ENCODE data around the gene KCNQ2.
A peak's percentile ranks its signal among the peaks of the same experiment; 100 is the strongest.
"Not testable (repeated sequence)": the region's sequence is repeated elsewhere in the genome, so short reads cannot be mapped to it uniquely, and the experiment has no call there.

The KCNQ2 gene

GRCh38 chr20:63384336-63384735 lies 88.1 kb downstream of the KCNQ2 start:
- Mint-ChIP-seq H3K4me1 (no peaks in the 10 kb centered on the region), H3K9me3 (peaks cover 13% of the 10 kb centered on the region), H3K27ac (no peak overlapping the region), H3K27me3 (peaks cover 8% of the 10 kb centered on the region), H3K4me3 (no peak overlapping the region), H3K36me3 (peaks cover 2% of the 10 kb centered on the region)
- ATAC-seq (ENCODE audit: low read depth), result no peak
- DNase-seq (ENCODE audit: low spot score in 2 of 2), result no peak

DNA sequence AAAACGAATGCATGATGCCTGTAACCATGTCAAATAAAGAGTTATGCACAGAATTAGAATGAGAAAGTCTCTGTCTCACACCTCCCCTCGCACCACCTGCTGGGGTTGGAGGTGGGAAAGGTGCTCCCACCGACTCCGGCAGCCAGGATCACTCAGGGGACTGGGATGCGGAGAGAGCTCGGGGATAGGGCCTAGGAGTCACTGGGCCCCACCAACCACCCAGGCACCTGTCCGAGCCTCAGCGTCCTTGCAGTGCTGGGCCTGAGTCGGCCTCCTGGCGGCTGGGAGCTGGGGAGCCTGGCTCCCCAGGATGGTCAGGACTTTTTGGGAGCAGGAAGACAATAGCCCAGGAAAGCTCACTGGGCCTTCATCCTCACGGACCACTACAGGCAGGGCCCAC lies 88.9 kb downstream of the KCNQ2 start:
- ATAC-seq (ENCODE audit: low read depth) (no peak), DNase-seq (ENCODE audit: low spot score in 2 of 2) (no peak)
- no peak overlapping the region for H3K4me3 Mint-ChIP-seq
- peaks cover 2% of the 10 kb centered on the region for H3K36me3 Mint-ChIP-seq
- H3K4me1 Mint-ChIP-seq, result no peaks in the 10 kb centered on the region
- H3K27ac Mint-ChIP-seq, result no peak overlapping the region
- H3K27me3 Mint-ChIP-seq, result peaks cover 13% of the 10 kb centered on the region
- peaks cover 13% of the 10 kb centered on the region for H3K9me3 Mint-ChIP-seq

DNA sequence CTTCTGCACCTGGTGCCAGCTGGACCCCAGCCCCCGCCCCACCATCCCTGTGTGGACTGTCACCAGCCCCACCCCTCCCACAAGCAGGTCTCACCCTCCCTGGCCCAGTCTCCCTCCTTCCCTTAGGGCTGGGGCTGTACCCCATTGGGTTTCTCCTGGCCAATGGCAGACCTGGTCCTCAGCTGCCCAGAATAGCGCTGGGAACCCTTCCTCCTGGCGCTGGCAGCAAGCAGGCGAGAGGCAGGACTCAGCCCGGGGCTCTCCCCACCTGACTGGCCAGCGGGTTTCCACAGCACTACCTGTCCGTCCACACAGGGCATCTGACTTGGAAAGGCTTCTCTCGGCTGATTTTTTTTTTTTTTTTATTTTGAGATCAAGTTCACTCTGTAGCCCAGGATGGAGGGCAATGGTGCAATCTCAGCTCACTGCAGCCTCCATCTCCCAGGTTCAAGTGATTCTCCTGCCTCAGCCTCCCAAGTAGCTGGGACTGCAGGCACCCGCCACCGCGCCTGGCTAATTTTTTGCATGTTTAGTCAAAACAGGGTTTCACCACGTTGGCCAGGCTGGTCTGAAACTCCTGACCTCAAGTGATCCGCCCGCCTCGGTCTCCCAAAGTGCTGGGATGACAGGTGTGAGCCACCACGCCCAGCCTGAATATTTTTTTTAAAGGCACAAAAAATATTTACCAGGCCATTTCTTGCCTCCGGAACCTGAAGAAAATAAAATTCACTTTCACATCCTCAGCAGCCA lies 89.7 kb downstream of the KCNQ2 start:
- peaks cover 10% of the 10 kb centered on the region for H3K27me3 Mint-ChIP-seq
- H3K27ac Mint-ChIP-seq, result no peak overlapping the region
- ATAC-seq (ENCODE audit: low read depth) (no peak), DNase-seq (ENCODE audit: low spot score in 2 of 2) (no peak)
- no peaks in the 10 kb centered on the region for H3K4me1 Mint-ChIP-seq
- peaks cover 9% of the 10 kb centered on the region for H3K9me3 Mint-ChIP-seq
- H3K4me3 Mint-ChIP-seq, result no peak overlapping the region
- peaks cover 2% of the 10 kb centered on the region for H3K36me3 Mint-ChIP-seq

- H3K4me3 Mint-ChIP-seq, result no peak overlapping the region
- H3K9me3 Mint-ChIP-seq, result peaks cover 6% of the 10 kb centered on the region
- no peak overlapping the region for H3K27ac Mint-ChIP-seq
- ATAC-seq (ENCODE audit: low read depth) (no peak), DNase-seq (ENCODE audit: low spot score in 2 of 2) (peak; percentile 28 to 52)
- peaks cover 14% of the 10 kb centered on the region for H3K27me3 Mint-ChIP-seq
- no peaks in the 10 kb centered on the region for H3K4me1 Mint-ChIP-seq
- H3K36me3 Mint-ChIP-seq, result peaks cover 2% of the 10 kb centered on the region
Measured at GRCh38 chr20:63381781-63382431, 90.5 kb downstream of the KCNQ2 start.

DNA sequence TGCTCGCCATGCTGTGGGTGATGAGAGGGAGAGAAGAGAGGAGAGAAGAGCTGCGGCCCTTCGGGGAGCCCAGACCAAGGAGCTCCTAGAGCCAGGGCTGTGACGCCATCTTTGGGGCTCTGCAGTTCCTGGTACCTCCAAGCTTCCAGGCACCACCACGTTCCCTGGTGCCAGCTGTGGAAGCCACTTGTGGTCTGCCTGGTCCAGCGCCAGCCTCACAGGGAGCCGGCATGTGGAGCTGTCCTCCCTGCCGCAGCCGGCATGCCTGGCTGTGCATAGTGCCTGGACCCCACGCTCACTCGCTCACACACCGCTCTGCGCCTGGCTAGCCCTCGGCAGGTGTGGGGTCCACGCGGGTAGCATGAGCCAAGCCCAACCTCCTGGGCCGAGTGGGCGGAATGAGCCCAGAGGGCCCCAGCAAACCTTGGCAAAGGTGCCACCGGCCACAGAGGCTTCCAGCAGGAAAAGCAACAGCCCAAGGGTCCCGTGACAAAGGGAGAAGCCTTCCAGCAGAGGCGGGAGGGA lies 92.0 kb downstream of the KCNQ2 start:
- no peak overlapping the region for H3K27ac Mint-ChIP-seq
- no peak overlapping the region for H3K4me3 Mint-ChIP-seq
- DNase-seq (ENCODE audit: low spot score in 2 of 2) (no peak), ATAC-seq (ENCODE audit: low read depth) (no peak)
- peaks cover 17% of the 10 kb centered on the region for H3K27me3 Mint-ChIP-seq
- H3K4me1 Mint-ChIP-seq, result no peaks in the 10 kb centered on the region
- H3K36me3 Mint-ChIP-seq, result peaks cover 2% of the 10 kb centered on the region
- peaks cover 2% of the 10 kb centered on the region for H3K9me3 Mint-ChIP-seq

GRCh38 chr20:63379872-63380271 lies 92.6 kb downstream of the KCNQ2 start:
- not testable (repeated sequence) for H3K27ac Mint-ChIP-seq; H3K36me3 Mint-ChIP-seq; H3K9me3 Mint-ChIP-seq; ATAC-seq (ENCODE audit: low read depth); H3K4me1 Mint-ChIP-seq; H3K4me3 Mint-ChIP-seq; DNase-seq (ENCODE audit: low spot score in 2 of 2)
- H3K27me3 Mint-ChIP-seq, result peaks cover 17% of the 10 kb centered on the region

DNA sequence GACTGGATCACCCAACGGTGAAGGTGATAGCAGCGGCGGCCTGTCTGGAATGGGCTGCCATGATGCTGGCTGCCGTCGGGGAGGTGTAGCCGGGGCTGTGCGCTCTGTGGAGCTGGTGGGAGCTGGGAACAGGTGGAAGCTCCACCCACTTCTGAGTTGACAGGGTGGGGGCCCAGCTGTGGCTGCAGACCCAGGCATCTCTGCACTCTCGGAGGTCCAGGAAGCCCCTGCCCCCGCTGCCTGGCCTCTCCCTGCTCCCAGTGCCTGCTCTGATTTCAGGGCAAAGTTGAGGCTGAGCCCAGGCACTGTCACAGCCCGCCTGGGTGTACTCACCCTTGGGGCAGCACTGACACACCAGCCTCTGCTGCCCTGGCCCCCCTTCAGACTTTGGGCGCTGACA lies 93.2 kb downstream of the KCNQ2 start:
- no peaks in the 10 kb centered on the region for H3K36me3 Mint-ChIP-seq
- H3K9me3 Mint-ChIP-seq, result no peaks in the 10 kb centered on the region
- DNase-seq (ENCODE audit: low spot score in 2 of 2), result no peak
- H3K27me3 Mint-ChIP-seq, result peaks cover 17% of the 10 kb centered on the region
- ATAC-seq (ENCODE audit: low read depth), result no peak
- no peaks in the 10 kb centered on the region for H3K4me1 Mint-ChIP-seq
- no peak overlapping the region for H3K4me3 Mint-ChIP-seq
- H3K27ac Mint-ChIP-seq, result no peak overlapping the region

DNA sequence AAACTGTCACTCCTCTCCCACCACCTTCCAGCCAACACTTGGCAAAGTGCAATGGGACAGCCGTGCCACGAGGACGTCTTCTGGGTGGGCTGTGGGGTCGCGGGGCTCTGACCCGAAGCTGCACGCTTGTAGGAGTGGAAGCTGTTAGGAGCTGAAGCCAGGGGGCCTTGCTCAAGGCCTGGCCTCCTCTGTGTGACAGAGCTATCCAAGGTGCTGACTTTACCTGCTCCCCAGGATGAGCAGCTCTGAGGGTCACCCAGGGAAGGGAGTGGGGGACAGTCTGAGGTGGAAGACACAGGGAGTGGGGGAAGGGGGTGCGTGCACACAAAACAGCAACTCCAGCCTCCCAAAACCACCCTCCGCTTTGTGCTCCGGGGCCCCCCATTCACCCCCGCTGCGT lies 93.8 kb downstream of the KCNQ2 start:
- Mint-ChIP-seq H3K27me3 (peaks cover 17% of the 10 kb centered on the region), H3K9me3 (no peaks in the 10 kb centered on the region), H3K36me3 (no peaks in the 10 kb centered on the region), H3K4me3 (no peak overlapping the region), H3K27ac (no peak overlapping the region), H3K4me1 (no peaks in the 10 kb centered on the region)
- no peak for ATAC-seq (ENCODE audit: low read depth)
- DNase-seq (ENCODE audit: low spot score in 2 of 2), result no peak

GRCh38 chr20:63377951-63378381 lies 94.5 kb downstream of the KCNQ2 start:
- no peak for ATAC-seq (ENCODE audit: low read depth)
- H3K27me3 Mint-ChIP-seq, result peaks cover 17% of the 10 kb centered on the region
- no peak overlapping the region for H3K27ac Mint-ChIP-seq
- H3K36me3 Mint-ChIP-seq, result no peaks in the 10 kb centered on the region
- DNase-seq (ENCODE audit: low spot score in 2 of 2), result no peak
- no peaks in the 10 kb centered on the region for H3K4me1 Mint-ChIP-seq
- no peak overlapping the region for H3K4me3 Mint-ChIP-seq
- no peaks in the 10 kb centered on the region for H3K9me3 Mint-ChIP-seq

GRCh38 chr20:63377256-63377941 lies 95.1 kb downstream of the KCNQ2 start:
- Mint-ChIP-seq H3K27ac (no peak overlapping the region), H3K4me1 (no peaks in the 10 kb centered on the region), H3K27me3 (peaks cover 21% of the 10 kb centered on the region), H3K36me3 (no peaks in the 10 kb centered on the region), H3K4me3 (no peak overlapping the region), H3K9me3 (no peaks in the 10 kb centered on the region)
- DNase-seq (ENCODE audit: low spot score in 2 of 2), result no peak
- no peak for ATAC-seq (ENCODE audit: low read depth)

DNA sequence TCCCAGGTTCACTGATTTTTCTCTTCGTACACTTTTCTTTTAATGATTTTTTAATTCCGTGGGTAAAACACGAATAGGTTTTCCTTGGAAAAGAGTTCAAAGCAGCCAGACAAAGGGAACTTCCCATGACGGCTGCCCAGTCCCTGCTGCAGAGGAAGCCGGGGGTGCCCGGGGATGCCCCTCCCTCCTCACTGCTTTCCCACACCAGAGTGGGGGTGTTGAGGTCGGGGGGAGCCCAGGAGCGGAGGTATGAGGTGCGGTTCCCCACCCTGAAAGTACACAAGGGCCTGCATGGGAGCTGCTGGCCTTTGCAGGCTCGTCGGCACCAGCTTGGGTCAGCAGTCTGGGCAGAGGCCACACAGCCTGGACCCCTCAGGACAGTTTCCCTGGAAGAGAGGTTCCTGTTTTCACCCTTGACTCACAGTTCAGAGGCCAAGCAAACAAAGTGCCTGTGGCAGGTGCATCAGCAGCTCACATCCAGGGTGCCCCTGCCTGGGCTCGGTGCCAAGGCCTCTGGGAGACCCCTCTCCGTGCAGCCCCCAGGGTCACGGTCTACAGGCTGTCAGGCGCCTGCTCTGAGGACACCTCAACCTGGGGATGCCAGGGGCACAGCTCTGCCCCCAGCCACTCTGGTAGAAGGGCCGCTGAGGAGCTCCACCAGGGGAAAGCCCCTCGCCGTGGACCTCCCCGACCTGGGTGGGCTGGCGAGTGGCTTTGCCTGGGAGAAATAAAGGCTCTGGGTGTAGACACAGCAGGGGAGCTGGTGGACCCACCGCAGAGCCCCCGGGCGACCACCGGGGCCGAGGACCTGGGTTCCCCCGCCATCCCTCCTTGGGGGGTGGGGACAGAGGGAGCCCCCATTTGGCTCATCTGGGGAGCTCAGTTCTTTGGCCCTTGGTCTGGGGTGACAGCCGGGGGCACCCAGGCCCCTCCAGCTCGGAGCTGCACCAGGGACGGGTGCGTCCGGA lies 95.9 kb downstream of the KCNQ2 start:
- Mint-ChIP-seq H3K4me3 (no peak overlapping the region), H3K9me3 (no peaks in the 10 kb centered on the region), H3K27me3 (peaks cover 21% of the 10 kb centered on the region), H3K36me3 (no peaks in the 10 kb centered on the region), H3K27ac (no peak overlapping the region), H3K4me1 (no peaks in the 10 kb centered on the region)
- no peak for DNase-seq (ENCODE audit: low spot score in 2 of 2)
- ATAC-seq (ENCODE audit: low read depth), result no peak

GRCh38 chr20:63375438-63375837 lies 97.0 kb downstream of the KCNQ2 start:
- no peak for DNase-seq (ENCODE audit: low spot score in 2 of 2)
- Mint-ChIP-seq H3K9me3 (no peaks in the 10 kb centered on the region), H3K27me3 (peaks cover 23% of the 10 kb centered on the region), H3K4me3 (no peak overlapping the region), H3K27ac (no peak overlapping the region), H3K36me3 (no peaks in the 10 kb centered on the region), H3K4me1 (no peaks in the 10 kb centered on the region)
- no peak for ATAC-seq (ENCODE audit: low read depth)

DNA sequence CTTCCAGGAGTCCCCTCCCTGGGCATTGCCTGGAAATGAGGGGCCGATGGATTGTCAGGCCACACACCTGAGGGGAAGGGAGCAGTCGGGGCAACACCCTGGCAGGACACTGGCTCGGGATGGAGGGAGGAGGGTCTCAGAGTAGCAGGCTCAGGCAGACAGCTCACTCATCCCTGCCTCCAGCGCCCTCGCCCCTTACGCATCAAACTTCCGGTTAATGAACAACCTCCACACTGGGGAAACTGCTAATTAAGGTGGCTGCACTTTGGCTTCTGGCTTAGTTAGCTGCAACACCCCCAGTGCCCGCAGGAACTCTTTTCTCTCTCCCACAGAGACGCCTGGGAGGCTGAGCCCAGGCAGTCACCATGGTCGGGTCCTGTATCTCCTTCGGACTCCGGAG lies 98.0 kb downstream of the KCNQ2 start:
- no peak for DNase-seq (ENCODE audit: low spot score in 2 of 2)
- Mint-ChIP-seq H3K4me3 (no peak overlapping the region), H3K27ac (no peak overlapping the region), H3K4me1 (no peaks in the 10 kb centered on the region), H3K27me3 (peaks cover 19% of the 10 kb centered on the region), H3K36me3 (no peaks in the 10 kb centered on the region), H3K9me3 (no peaks in the 10 kb centered on the region)
- ATAC-seq (ENCODE audit: low read depth), result no peak
